GM19099 (cell line): Measurements from ENCODE around the gene CDC73.

ENCODE experiments used
- POLR2A ChIP-seq: IDR thresholded peaks from 3 replicates; pipeline ENCODE4 v1.6.1; 2011; ENCODE audit warnings: low read depth; ENCODE audit not compliant: insufficient read length; ENCODE audit errors: extremely low read depth

The CDC73 gene

DNA sequence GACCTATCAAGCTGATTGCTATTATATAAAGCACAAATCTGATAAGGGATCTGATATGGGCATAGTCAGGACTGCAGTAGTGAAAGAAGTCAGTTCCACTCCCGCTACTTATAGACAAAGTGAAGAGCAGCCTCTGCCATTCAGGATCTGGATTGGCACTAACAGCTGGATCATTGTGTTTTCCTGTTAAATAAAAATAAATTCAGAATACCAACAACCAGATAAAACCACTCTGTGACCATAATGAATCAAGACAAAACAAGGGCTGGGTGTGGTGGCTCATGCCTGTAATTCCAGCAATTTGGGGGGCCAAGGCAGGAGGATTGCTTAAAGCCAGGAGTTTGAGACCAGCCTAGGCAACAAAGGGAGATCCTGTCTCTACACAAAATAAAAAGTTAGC is 11.6 kb upstream of the CDC73 start:
- no peak for TF ChIP-seq POLR2A

- no peak for TF ChIP-seq POLR2A
Observed at GRCh38 chr1:193110864-193111263, 11.0 kb upstream of the CDC73 start.

GRCh38 chr1:193111641-193112090 is 10.2 kb upstream of the CDC73 start:
- no peak for TF ChIP-seq POLR2A

- TF ChIP-seq POLR2A = no peak
Observed at GRCh38 chr1:193113258-193113991, 8.4 kb upstream of the CDC73 start.

GRCh38 chr1:193113992-193114332 is 7.9 kb upstream of the CDC73 start:
- no peak for TF ChIP-seq POLR2A

GRCh38 chr1:193114485-193115095 is 7.2 kb upstream of the CDC73 start:
- TF ChIP-seq POLR2A = no peak

GRCh38 chr1:193115629-193116227 is 6.1 kb upstream of the CDC73 start:
- no peak for TF ChIP-seq POLR2A

DNA sequence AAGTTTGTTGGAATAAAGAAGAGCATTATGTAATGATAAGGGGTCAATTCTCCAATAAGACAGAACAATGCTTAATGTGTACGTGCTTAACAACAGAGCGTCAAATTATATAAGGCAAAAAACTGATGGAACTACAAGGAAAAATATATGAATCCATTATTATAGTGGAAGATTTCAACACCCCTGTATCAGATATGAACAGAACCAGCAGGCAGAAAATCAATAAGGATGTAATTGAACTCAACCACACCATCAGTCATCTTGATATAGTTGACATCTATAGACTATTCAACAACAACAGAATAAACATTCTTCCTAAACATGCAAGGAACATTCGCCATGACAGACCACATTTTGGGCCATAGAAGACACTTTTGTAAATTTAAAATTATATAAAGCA is 3.6 kb upstream of the CDC73 start:
- no peak for TF ChIP-seq POLR2A

DNA sequence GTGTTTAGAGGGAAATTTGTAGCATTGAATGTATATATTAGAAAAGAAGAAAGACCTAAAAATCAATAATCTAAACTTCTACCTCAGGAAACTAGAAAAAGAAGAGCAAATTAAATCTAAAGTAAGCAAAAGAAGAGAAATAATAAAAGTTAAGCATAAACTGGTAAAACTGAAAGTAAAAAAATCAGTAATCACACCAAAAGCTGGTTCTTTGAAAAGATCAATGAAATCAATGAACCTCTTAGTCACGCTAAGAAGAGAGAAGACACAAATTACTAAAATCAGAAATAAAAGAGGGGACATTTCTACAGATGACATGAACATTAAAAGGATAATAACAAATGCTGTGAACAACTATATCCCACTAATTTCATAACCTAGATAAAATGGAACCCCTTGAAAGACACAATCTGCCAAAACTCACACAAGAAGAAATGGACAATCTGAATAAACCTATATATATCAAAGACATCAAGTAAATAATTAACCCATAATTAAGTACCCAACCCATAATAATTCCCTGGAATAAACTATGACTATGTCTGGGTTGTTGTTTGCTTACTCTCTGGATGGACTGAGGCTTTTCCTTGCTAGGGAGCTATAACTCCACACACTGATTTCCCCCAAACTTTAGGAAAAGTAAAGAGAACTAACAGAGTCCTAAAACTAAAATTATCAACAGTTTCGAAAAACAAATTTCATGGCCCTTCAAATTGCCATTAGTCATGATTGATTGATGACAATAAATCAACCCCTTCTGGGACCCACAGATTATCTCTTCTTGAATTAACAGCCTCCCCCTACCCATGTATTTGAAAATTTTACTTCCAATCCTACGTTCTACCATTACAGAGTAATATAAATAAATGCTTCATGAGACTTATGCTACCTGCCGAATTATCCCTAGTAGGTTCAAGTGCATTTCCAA is 2.8 kb upstream of the CDC73 start:
- no peak for TF ChIP-seq POLR2A

GRCh38 chr1:193120604-193121166 is 1.1 kb upstream of the CDC73 start:
- TF ChIP-seq POLR2A = no peak

GRCh38 chr1:193123751-193124150 is 1.9 kb downstream of the CDC73 start:
- TF ChIP-seq POLR2A = no peak

DNA sequence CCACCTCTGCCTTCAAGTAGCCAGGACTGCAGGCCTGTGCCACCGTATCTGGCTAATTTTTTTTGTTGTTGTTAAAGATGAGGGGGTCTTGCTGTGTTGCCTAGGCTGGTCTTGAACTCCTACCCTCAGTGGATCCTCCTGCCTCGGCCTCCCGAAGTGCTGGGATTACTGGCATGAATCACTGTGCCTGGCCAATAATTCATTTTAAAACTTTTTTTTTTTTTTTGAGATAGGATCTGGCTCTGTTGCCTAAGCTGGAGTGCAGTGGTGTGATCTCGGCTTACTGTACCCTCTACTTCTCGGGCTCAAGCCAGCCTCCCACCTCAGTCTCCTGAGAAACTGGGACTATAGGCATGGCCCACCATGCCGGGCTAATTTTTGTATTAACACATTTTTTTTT is 3.5 kb downstream of the CDC73 start:
- no peak for TF ChIP-seq POLR2A

- TF ChIP-seq POLR2A = no peak
Observed at GRCh38 chr1:193131266-193131860, 9.5 kb downstream of the CDC73 start.

- no peak for TF ChIP-seq POLR2A
Observed at GRCh38 chr1:193140254-193140653, 18.4 kb downstream of the CDC73 start.
